GM21717 (cell line): ENCODE measurements around the gene SPPL3.
"Not testable (repeated sequence)": the region's sequence is repeated elsewhere in the genome, so short reads cannot be mapped to it uniquely, and the experiment has no call there.

Experiments
- ATAC-seq: cut with Tn5 transposase; IDR thresholded peaks from one replicate; pipeline ENCODE4 v1.9.1; 2021; ENCODE audit warnings: mild to moderate bottlenecking, moderate library complexity; ENCODE audit not compliant: unreplicated experiment

The SPPL3 gene

GRCh38 chr12:120821878-120822277 lies 82.3 kb downstream of the SPPL3 start:
- ATAC-seq: no peak

DNA sequence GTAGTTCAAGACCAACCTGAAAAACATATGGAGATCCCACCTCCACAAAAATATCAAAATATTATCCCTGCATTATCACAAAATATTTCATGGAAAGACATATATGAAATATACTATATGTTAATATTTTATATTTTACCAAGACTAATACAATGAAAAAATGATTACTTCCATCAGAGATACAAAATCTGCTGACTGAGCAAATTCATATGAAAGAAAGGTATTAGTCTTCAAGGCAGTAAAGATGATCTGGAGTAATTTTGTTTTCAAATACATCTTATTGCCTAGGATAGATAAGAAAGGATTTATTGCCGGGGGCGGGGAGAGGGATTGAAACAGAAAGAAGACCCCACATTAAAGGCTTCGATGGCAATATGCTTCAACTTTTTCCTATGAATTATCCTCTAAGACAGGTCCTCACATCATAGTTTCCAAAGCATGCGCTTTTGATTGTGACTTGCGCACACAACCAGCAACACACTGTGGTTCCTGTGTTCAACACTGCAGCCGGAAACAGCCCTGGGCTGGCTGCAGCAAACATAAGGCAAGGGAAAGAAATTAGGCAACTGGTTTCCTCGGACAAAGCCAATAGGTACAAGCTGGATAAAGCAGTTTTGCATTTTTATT lies 83.2 kb downstream of the SPPL3 start:
- ATAC-seq: no peak

DNA sequence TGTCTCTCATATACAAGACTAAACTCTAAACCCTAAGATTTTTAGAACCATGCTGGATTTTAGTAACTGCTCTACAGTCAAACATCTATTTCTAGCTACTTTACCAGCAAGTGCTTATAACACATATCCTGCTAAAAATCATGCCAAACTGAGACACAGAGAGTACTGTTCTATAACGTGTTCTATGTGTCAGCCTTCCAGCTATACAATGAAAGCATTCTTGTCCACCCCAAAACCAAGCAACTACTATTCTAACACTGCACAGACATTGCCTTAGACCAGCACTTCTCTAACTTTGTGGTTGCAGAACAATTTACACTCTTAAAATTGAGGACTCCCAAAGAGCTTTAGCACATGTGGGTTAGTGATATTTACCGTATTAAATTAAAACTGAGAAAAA lies 85.7 kb downstream of the SPPL3 start:
- no peak for ATAC-seq

DNA sequence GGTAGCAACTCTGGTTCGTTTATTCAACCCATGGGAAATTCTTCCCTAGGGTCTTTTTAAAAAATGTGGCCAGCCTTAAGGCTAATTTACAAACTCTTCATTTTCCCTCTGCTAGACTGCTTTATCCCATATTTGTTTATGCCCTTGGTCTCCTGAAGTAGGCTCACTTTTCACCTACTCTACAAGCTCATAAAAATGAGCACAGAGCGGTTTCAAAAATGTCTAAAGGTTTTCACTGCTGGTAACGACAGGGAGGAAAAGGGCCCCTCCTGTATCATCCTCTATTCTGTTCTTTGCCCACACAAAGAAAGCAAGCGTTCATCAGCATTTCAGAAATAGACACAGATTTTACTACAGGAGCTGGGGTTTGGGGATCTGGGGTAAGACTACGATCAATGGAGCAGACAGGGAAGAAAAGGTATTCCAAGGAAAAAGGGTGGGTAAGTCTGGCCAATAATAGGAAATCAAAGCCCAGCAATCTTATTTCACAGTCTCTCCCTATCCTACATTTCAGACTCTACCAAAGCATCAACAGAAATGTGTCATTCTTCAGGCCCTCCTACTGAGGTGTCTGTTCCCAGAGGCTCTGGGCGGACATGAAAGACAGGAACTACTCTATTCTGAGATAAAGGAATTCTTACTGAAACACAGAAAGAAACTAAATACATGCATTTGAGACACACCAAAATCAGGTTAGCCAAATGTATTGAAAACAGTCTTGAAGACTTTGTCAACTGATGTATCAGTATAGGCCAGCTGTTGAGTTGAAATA lies 86.4 kb downstream of the SPPL3 start:
- ATAC-seq: no peak

- no peak for ATAC-seq
Observed at GRCh38 chr12:120816363-120816762, 87.8 kb downstream of the SPPL3 start.

- no peak for ATAC-seq
Observed at GRCh38 chr12:120814903-120815429, 89.2 kb downstream of the SPPL3 start.

GRCh38 chr12:120814203-120814902 lies 89.8 kb downstream of the SPPL3 start:
- ATAC-seq: no peak

DNA sequence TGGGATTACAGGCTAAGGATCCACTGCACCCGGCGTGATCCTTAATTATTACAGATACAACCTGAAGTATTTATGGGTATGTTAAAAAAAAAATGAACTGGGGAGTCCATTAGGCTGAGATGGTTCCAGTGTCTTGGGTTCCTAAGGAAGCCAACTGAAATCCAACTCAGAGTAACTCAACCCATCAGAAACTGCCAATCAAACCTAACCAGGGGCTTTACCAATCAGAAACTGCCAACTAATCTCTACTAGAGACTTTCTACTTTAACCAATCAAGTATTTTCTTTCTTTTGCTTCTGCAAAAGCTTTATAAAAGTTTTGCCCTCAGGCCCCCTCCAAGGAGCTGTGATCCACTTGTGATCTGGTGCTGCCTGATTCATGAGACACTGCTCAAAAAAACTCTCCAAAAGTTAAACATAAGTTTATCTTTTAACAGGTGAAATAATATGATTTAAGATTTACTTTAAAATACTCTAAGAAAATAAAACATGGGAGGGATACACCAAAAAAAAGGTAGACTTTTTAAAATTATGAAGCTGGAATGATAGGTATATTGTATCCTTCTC lies 90.5 kb downstream of the SPPL3 start:
- ATAC-seq: no peak

DNA sequence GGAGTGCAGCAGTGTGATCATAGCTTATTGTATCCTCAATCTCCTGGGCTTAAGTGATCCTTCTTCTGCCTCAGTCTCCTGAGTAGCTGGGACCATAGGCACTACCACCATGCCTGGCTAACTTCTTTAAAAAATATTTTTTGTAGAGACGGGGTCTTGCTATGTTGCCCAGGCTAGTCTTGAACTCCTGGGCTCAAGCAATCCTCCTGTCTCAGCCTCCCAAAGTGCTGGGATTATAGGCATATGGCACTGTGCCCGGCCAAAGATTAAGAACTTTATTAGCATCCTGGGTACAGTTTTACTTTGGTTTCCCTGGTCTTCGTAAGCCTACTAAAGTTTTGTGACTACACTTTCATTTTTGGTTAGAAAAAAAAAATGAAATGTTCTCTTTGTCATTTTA lies 94.1 kb downstream of the SPPL3 start:
- no peak for ATAC-seq

GRCh38 chr12:120804428-120804827 lies 99.7 kb downstream of the SPPL3 start:
- ATAC-seq: no peak

DNA sequence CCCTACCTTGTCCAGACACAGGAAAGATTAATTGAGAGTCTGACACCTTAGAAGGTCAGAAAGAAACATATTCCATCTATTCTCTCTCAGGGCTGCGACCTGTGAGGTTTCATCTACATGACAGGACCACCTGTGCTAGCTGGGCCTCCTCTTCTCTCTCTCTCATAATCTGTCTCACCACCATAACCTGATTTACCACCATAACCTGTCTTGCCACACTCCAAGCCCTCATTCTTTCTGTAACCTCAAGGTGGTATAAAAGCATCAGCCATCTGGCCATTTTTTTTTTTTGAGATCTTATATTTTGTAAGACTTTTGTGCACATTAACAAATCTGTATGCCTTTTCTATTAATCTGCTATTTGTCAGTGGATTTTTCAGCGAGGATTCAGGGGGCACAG lies 103.0 kb downstream of the SPPL3 start:
- ATAC-seq: no peak

DNA sequence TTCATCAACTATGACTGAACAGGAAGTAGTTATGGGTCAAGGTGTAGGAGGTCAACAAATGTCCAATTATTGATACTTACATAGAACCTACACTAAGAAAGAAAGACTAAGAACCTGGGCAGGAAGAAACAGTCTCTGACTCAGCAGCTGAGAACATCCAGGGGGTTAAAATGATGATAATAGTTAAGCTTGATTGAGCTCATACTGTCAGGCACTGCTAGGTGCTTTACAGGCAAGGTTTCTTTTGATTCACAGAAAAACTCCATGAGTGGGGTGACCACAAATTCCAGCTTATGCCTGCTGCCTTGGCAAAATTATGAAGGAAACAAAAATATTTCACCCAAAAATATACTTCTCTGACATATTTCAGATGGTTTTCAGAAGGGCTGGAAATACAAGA lies 103.5 kb downstream of the SPPL3 start:
- ATAC-seq: no peak

DNA sequence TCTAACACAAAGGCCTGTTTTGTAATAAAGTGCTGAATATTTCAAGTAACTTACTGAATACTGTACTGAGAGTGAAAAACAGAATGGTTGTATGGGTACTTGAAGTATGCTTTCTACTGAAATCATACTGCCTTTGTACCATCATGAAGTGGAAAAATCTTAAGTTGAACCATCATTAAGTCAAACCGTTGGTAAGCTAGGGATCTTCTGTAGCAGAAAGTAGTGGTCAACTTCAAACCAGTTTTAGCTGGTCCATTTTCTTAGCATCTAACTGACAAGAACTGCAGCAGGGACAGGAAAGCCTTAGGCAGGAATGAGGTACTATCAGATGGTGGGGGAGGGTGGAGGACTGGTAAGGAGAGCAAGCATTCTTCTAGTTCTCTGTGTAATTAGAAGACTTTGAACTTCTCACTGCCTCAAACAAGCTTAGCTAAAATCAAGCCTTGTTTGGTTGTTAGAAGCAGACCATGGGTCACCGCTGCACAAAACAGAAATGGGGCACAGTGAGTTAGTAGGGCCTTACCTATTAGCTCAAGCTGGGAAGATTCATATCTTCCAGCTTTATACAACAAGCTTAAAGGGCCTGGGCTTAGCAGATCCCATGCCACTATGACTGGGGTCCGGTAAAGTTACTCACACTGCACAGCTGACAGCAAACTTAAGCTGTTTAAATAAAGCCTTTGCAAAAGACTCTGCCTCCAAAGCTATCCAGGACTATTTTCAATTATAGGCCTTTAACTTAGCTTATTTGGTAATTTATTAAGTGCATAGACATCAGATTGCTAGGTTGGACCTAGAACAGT lies 104.7 kb downstream of the SPPL3 start:
- no peak for ATAC-seq

GRCh38 chr12:120798696-120799095 lies 105.5 kb downstream of the SPPL3 start:
- ATAC-seq: no peak

DNA sequence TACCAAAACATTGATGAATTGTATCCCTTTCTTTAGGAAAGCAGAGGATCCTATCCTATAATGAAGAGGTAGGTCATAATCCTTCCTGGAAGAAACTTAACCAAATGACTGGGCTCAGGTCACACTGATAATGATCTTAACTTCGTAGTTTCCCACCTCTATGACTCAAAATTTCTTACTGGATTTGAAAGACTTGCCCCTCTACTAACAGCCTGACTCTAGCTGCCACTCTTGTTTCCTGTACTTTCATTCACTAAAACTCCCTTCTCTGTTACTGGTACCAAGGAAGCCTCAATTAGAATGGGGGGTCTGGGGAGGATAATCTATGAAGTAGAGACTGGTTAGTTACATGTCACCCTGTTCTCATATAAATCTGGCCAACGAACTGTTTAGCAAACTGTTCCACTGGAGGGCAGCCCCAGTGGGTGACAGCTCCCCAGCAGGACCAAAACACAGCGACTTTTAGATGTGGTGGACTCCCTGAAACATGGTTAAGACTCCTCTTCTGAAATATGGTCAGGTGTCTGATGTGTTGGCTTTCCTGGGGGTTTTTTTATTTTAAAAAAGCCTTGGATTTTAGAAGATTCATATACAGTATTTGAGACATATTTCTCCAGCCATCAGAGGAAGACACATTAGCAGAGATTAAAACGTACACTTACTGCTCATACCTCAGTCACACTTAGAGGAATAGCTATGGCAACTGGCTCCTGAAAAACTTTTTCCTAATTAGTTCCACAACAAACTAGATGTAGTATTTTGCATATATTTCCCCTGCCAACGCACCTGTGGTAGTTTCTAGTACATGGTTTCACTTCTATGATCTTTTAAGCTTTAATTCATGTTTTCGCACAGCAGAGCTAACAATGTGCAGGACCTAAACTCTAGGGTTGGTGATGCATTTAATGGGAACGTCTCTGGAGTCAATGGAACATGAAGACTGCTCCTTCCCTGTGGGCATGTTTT lies 106.2 kb downstream of the SPPL3 start:
- no peak for ATAC-seq

DNA sequence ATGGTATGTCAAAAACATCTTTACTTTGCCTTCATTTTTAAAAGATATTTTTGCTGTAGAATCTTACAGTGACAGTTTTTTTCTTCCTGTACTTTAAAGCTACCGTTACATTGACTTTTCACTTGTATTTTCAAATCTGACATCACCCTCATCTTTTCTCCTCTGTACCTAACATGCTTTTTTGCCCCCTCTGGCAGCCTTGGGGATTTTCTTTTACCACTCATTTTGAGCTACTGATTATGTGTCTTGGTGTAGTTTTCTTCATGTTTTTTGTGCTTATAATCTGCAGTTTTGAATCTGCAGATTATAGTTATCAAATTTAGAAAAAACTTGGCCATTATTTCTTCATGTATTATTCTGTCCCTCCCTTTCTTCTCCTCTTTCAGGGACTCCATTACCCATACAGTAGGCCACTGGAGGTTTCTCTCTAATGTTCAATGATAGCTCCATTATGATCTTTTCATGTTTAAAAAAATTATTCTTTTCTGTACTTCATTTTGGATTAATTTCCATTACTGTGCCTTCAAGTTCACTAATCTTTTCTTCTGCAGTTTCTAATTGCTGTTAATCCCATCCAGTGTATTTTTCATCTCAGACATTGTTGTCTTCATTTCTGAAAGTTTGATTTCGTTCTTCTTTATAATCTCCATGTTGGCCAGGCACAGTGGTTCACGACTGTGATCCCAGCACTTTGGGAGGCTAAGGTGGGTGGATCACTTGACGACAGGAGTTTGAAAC lies 108.5 kb downstream of the SPPL3 start:
- ATAC-seq: no peak

DNA sequence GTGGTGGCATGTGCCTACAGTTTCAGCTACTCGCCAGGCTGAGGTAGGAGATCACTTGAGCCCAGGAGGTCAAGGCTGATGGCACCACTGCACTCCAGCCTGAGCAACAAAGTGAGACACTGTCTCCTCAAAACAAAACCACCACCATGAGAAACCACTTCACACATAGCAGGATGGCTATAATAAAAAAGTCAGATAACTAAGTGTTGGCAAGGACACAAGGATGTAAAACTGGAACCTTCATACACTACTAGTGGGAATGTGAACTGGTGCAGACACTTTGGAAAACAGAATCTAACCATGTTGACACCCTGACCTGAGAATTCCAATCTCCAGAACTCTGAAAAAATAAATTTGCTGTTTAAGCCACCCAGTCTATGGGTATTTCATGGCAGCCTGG lies 110.8 kb downstream of the SPPL3 start:
- no peak for ATAC-seq

DNA sequence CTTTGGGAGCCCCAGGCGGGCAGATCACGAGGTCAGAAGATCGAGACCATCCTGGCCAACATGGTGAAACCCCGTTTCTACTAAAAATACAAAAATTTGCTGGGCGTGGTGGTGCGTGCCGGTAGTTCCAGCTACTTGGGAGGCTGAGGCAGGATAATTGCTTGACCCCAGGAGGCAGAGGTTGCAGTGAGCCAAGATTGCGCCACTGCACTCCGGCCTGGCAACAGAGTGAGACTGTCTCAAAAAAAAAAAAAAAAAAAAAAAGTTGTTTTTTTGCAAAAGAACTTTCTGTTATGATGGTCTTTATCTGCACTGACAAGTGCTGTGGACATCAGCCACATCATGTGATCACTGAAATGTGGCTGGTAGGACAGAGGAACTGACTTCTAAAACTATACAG lies 111.7 kb downstream of the SPPL3 start:
- not testable (repeated sequence) for ATAC-seq

DNA sequence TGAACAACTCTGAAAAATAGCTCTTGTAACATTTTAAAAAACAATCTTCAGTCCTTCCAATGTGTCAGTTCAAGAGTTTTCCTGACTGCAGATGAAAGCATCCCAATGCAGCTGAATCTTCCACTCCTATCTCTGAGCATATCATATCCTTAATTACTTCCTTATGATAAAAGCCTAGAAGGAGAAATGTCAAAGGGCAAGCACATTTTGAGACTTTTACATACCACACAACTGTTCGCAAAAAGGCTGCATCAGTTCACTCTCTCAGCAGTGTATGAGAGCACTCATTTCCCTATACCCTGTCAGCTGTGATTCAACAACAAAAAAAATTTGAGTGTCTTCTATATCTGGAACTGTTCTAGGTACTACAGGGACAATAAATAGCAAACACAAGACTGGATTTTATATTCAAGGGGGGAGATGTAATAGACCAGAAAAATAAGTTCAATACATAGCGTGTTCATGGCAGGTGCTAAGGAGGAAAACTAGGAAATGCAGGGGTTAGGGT lies 112.4 kb downstream of the SPPL3 start:
- no peak for ATAC-seq
